H1 (cell line): ENCODE results near the gene MAP1B. TPM values are rescaled to one million over a fixed set of nuclear protein-coding genes. Genes with fewer than 3 reads are reported as not detected.

Experiments
- CTCF ChIA-PET: fragments of 300-600 bp; sonication (Branson Sonifier 250); formaldehyde crosslinking; loops from one replicate; lab custom pipeline; 2021; ENCODE audit not compliant: partially characterized antibody; lab: Charles Lee
- POLR2A ChIA-PET: fragments of 300-600 bp; sonication (Branson Sonifier 250); formaldehyde crosslinking; loops from one replicate; lab custom pipeline; 2021; ENCODE audit warnings: inconsistent platforms; ENCODE audit not compliant: partially characterized antibody; lab: Charles Lee
- DNase-seq, 2 experiments: peaks; one replicate each; pipeline versions ENCODE4 v3.0.0 to v3.0.0-alpha.2; 2010 to 2022; ENCODE audit warnings: low spot score in 2 of 2, low read depth in 1 of 2, mixed read lengths in 1 of 2
- FAIRE-seq: peaks from 2 replicates; lab custom pipeline; 2011; peaks lifted over from hg19 to GRCh38; lab: Jason Lieb, UNC
- H2AFZ ChIP-seq: 2 replicates; pipeline ENCODE4 v1.8.1; 2012; ENCODE audit warnings: low read length, inconsistent platforms
- H2AK5ac ChIP-seq: 2 replicates; pipeline ENCODE4 v1.6.1; 2013; ENCODE audit warnings: low read depth, low read length
- H2BK120ac ChIP-seq: replicated peaks from 2 replicates; pipeline ENCODE3; 2013; ENCODE audit warnings: low read depth, low read length, inconsistent platforms
- H2BK12ac ChIP-seq: 2 replicates; pipeline ENCODE4 v1.6.1; 2013; ENCODE audit warnings: low read depth, low read length
- H2BK15ac ChIP-seq: 2 replicates; pipeline ENCODE4 v1.6.1; 2013; ENCODE audit warnings: low read length
- H2BK20ac ChIP-seq: 2 replicates; pipeline ENCODE4 v1.6.1; 2013; ENCODE audit warnings: low read length
- H2BK5ac ChIP-seq: 2 replicates; pipeline ENCODE4 v1.6.1; 2013; ENCODE audit warnings: low read depth, low read length
- H3K14ac ChIP-seq: 2 replicates; pipeline ENCODE4 v1.6.1; 2013; ENCODE audit warnings: inconsistent platforms; ENCODE audit not compliant: insufficient read length
- H3K18ac ChIP-seq: 2 replicates; pipeline ENCODE4 v1.6.1; 2013; ENCODE audit warnings: low read length; ENCODE audit errors: extremely low read depth
- H3K23ac ChIP-seq: 2 replicates; pipeline ENCODE4 v1.6.1; 2013; ENCODE audit warnings: inconsistent platforms; ENCODE audit not compliant: insufficient read length
- H3K23me2 ChIP-seq: 2 replicates; pipeline ENCODE4 v1.6.1; 2013; ENCODE audit warnings: low read depth, low read length
- H3K27ac ChIP-seq: 2 replicates; pipeline ENCODE4 v1.6.1; 2011; ENCODE audit warnings: low read depth, low read length, inconsistent platforms
- H3K27me3 ChIP-seq, 4 experiments: replicated peaks in 1 of 4; 1 replicate in 1 of 4; 2 replicates in 3 of 4; pipeline versions ENCODE4 v1.6.1 to v1.8.1; 2011 to 2013; ENCODE audit warnings: low read length in 3 of 4, mild to moderate bottlenecking in 3 of 4, inconsistent platforms in 2 of 4, mixed read lengths in 2 of 4, moderate library complexity in 1 of 4; ENCODE audit not compliant: control insufficient read depth in 3 of 4, insufficient read depth in 3 of 4; ENCODE audit errors: extremely low read depth in 1 of 4
- H3K36me3 ChIP-seq, 4 experiments: 2 replicates each; pipeline versions ENCODE4 v1.6.1 to v1.8.1; 2011 to 2013; ENCODE audit warnings: mild to moderate bottlenecking in 4 of 4, low read length in 3 of 4, moderate library complexity in 2 of 4, control low read depth in 1 of 4, inconsistent platforms in 1 of 4; ENCODE audit not compliant: insufficient read depth in 4 of 4, control insufficient read depth in 2 of 4
- H3K4ac ChIP-seq: replicated peaks from 2 replicates; pipeline ENCODE3; 2013; ENCODE audit warnings: low read length, low read depth, mixed read lengths, inconsistent platforms; ENCODE audit not compliant: insufficient read length
- H3K4me1 ChIP-seq, 4 experiments: replicated peaks in 1 of 4; 1 replicate in 1 of 4; 2 replicates in 3 of 4; pipeline versions ENCODE4 v1.6.1 to v1.8.1; 2011 to 2013; ENCODE audit warnings: low read length in 3 of 4, inconsistent platforms in 2 of 4, mixed read lengths in 1 of 4; ENCODE audit not compliant: insufficient read depth in 4 of 4, control insufficient read depth in 3 of 4
- H3K4me2 ChIP-seq, 2 experiments: 2 replicates each; pipeline versions ENCODE4 v1.6.1 to v1.8.1; 2011 to 2013; ENCODE audit warnings: low read depth in 2 of 2, low read length in 2 of 2, control low read depth in 1 of 2, inconsistent platforms in 1 of 2, mild to moderate bottlenecking in 1 of 2; ENCODE audit not compliant: insufficient read depth in 1 of 2
- H3K4me3 ChIP-seq, 4 experiments: fragments of 200-600, 300-600 bp in 1 of 4; sonication (generic), shearing (Covaris generic), sonication (Bioruptor Twin) in 1 of 4; 2 replicates each; pipeline versions ENCODE4 v1.5.1 to v1.8.1; 2011 to 2016; ENCODE audit warnings: low read length in 4 of 4, low read depth in 3 of 4, control low read depth in 2 of 4, inconsistent platforms in 2 of 4, mild to moderate bottlenecking in 2 of 4, mixed read lengths in 1 of 4, moderate library complexity in 1 of 4; ENCODE audit not compliant: insufficient read depth in 2 of 4; ENCODE audit errors: extremely low read depth in 1 of 4
- H3K56ac ChIP-seq: replicated peaks from 2 replicates; pipeline ENCODE3; 2013; ENCODE audit warnings: low read depth, mild to moderate bottlenecking, mixed read lengths, low read length, inconsistent platforms; ENCODE audit not compliant: insufficient read length
- H3K79me1 ChIP-seq: 2 replicates; pipeline ENCODE4 v1.6.1; 2013; ENCODE audit warnings: low read depth, low read length, control low read depth
- H3K79me2 ChIP-seq, 2 experiments: 2 replicates each; pipeline versions ENCODE4 v1.6.1 to v1.8.1; 2012 to 2013; ENCODE audit warnings: low read length in 2 of 2, mild to moderate bottlenecking in 2 of 2, inconsistent platforms in 1 of 2; ENCODE audit not compliant: insufficient read depth in 2 of 2, control insufficient read depth in 1 of 2
- H3K9ac ChIP-seq, 4 experiments: replicated peaks in 1 of 4; 1 replicate in 1 of 4; 2 replicates in 3 of 4; pipeline versions ENCODE4 v1.6.1 to v1.8.1; 2011 to 2013; ENCODE audit warnings: low read depth in 3 of 4, low read length in 3 of 4, control low read depth in 2 of 4, mild to moderate bottlenecking in 2 of 4, moderate library complexity in 2 of 4, inconsistent platforms in 1 of 4; ENCODE audit errors: extremely low read depth in 1 of 4
- H3K9me3 ChIP-seq, 2 experiments: 2 replicates each; pipeline versions ENCODE4 v1.6.1 to v1.8.1; 2012 to 2013; ENCODE audit warnings: mild to moderate bottlenecking in 2 of 2, moderate library complexity in 2 of 2, control low read depth in 1 of 2, inconsistent platforms in 1 of 2, low read depth in 1 of 2, low read length in 1 of 2, mixed read lengths in 1 of 2; ENCODE audit not compliant: insufficient read depth in 2 of 2
- H4K20me1 ChIP-seq, 2 experiments: replicated peaks in 1 of 2; 2 replicates each; pipeline versions ENCODE3 to v1.8.1; 2011 to 2013; ENCODE audit warnings: inconsistent platforms in 2 of 2, low read length in 2 of 2, mild to moderate bottlenecking in 1 of 2; ENCODE audit not compliant: insufficient read depth in 2 of 2, control insufficient read depth in 1 of 2
- H4K5ac ChIP-seq: 2 replicates; pipeline ENCODE4 v1.6.1; 2013; ENCODE audit warnings: low read length, low read depth, mixed read lengths, inconsistent platforms; ENCODE audit not compliant: insufficient read length
- H4K8ac ChIP-seq: 2 replicates; pipeline ENCODE4 v1.8.0; 2013; ENCODE audit warnings: mild to moderate bottlenecking, moderate library complexity, low read length, inconsistent platforms; ENCODE audit not compliant: insufficient read depth; ENCODE audit errors: extremely low read depth
- H4K91ac ChIP-seq: replicated peaks from 2 replicates; pipeline ENCODE3; 2013; ENCODE audit warnings: low read length, mixed read lengths, inconsistent platforms; ENCODE audit not compliant: insufficient read length
- CEBPB ChIP-seq: IDR thresholded peaks from 2 replicates; pipeline ENCODE4 v1.6.1; 2012; ENCODE audit warnings: low read depth, low read length
- CHD2 ChIP-seq: IDR thresholded peaks from 2 replicates; pipeline ENCODE4 v1.6.1; 2012; ENCODE audit warnings: low read length, improper control_type of control experiment
- CREB1 ChIP-seq: IDR thresholded peaks from 2 replicates; pipeline ENCODE4 v1.6.1; 2012; ENCODE audit warnings: inconsistent platforms
- KDM4A ChIP-seq: IDR thresholded peaks from one replicate; pipeline ENCODE4 v1.7.1; 2012; ENCODE audit warnings: low read depth, mild to moderate bottlenecking, moderate library complexity, low read length, inconsistent platforms; ENCODE audit not compliant: severe bottlenecking
- MAFK ChIP-seq: IDR thresholded peaks from 2 replicates; pipeline ENCODE4 v1.6.1; 2012; ENCODE audit warnings: low read depth, mild to moderate bottlenecking, improper control_type of control experiment, low read length
- RBBP5 ChIP-seq: IDR thresholded peaks from 2 replicates; pipeline ENCODE4 v1.7.1; 2012; ENCODE audit warnings: low read depth, mild to moderate bottlenecking, inconsistent platforms, low read length, moderate library complexity, borderline replicate concordance
- TBP ChIP-seq: IDR thresholded peaks from 2 replicates; pipeline ENCODE4 v1.6.1; 2011; ENCODE audit warnings: low read depth, low read length, improper control_type of control experiment
- TCF12 ChIP-seq: IDR thresholded peaks from 2 replicates; pipeline ENCODE4 v1.6.1; 2011; ENCODE audit warnings: low read depth, mild to moderate bottlenecking, low read length
- WGBS, 2 experiments: shearing (Covaris generic) in 1 of 2; methylation state at CpG; one replicate each; pipeline versions ENCODE4 v1.1.6 to v1.1.7; 2013 to 2015; ENCODE audit warnings: low lambda C conversion rate in 2 of 2, mixed read lengths in 2 of 2, inconsistent platforms in 1 of 2, low coverage in 1 of 2, missing lambda C conversion rate in 1 of 2; ENCODE audit not compliant: insufficient replicate concordance in 2 of 2, insufficient coverage in 1 of 2, insufficient read length in 1 of 2; ENCODE audit errors: extremely low coverage in 1 of 2, missing lambda C conversion rate in 1 of 2; 5-methylcytosine and 5-hydroxymethylcytosine counted together
- polyA plus RNA-seq, 7 experiments: library from polyadenylated mRNA; depleted of rRNA in 3 of 7; stranded (reverse) in 5 of 7; unstranded in 2 of 7; fragments of >200 nt in 5 of 7; fragments of 200-250 nt in 2 of 7; gene quantifications; 1 replicate in 5 of 7; 2 replicates in 1 of 7; 4 replicates in 1 of 7; pipeline versions ENCODE4 v1.2.1 to v1.2.3, GENCODE V29; 2011 to 2013; ENCODE audit warnings: missing spikeins in 2 of 7, mixed read lengths in 2 of 7
- total RNA-seq: library from RNA; stranded (reverse); fragmentation: NEBNext Ultra II Directional; extraction: Animal tissue kit (Norgen Biotek cat#: 25700); gene quantifications from 2 replicates; pipeline ENCODE4 v1.2.1, GENCODE V29; 2021

The MAP1B gene
- total and polyA plus RNA-seq, 2 of the 8 experiments (the other 6 are each of a cell fraction or from before 2014, with no cell fraction given), result 24.5 to 120 TPM

- POLR2A ChIA-PET, result no interaction called here
- H3K4ac ChIP-seq, result no peak overlapping the region
Observed at GRCh38 chr5:72057816-72058215, 49.5 kb upstream of the MAP1B start.

More at GRCh38 chr5:72057816-72058215, 49.5 kb upstream of the MAP1B start:
- no peaks in the 10 kb centered on the region for H3K79me1 ChIP-seq
- no peak overlapping the region for H4K8ac ChIP-seq
- H4K20me1 ChIP-seq, result no peaks in the 10 kb centered on the region
- H2AK5ac ChIP-seq, result no peak overlapping the region
- no peak overlapping the region for H2BK5ac ChIP-seq
- no peak overlapping the region for H2BK20ac ChIP-seq
- no peaks in the 10 kb centered on the region; a peak in 1 of 7 replicates for H3K4me1 ChIP-seq
- H3K23me2 ChIP-seq, result no peaks in the 10 kb centered on the region
- no peak overlapping the region for H2BK120ac ChIP-seq
- H4K91ac ChIP-seq, result no peak overlapping the region
- H3K79me2 ChIP-seq, result no peaks in the 10 kb centered on the region
- no peak overlapping the region for H4K5ac ChIP-seq
- no peak overlapping the region for H3K14ac ChIP-seq
- 89% methylated on average over 2 of the region's 2 CpGs; no CpG with 5 or more reads in 1 of the 2 experiments for WGBS, 2 experiments
- FAIRE-seq (no peak), DNase-seq (no peak)
- no peak overlapping the region for H3K56ac ChIP-seq
- no peak overlapping the region for H3K4me3 ChIP-seq
- H2BK12ac ChIP-seq, result no peak overlapping the region
- CTCF ChIA-PET, result interaction anchor here (0.8 to 1.1 kb wide), 4 partner anchors 11 to 39 kb away, joined by 3 to 8 read pairs (median 3); no protein-coding TSS in a partner anchor
- H2AFZ ChIP-seq, result no peak overlapping the region
- H3K4me2 ChIP-seq, result no peak overlapping the region
- H2BK15ac ChIP-seq, result no peak overlapping the region
- H3K23ac ChIP-seq, result no peak overlapping the region
- H3K9me3 ChIP-seq, result no peaks in the 10 kb centered on the region
- peaks cover 0 to 2% (median 0%) of the 10 kb centered on the region in 4 experiments; a peak in 1 of 7 replicates for H3K27me3 ChIP-seq
- TF ChIP-seq KDM4A, result no peak
- TF ChIP-seq RBBP5, result no peak
- no peak for TF ChIP-seq CREB1
- TF ChIP-seq CEBPB, result no peak
- no peak for TF ChIP-seq TBP
- TF ChIP-seq TCF12, result no peak
- no peak for TF ChIP-seq MAFK
- TF ChIP-seq CHD2, result no peak
- no peak overlapping the region for H3K27ac ChIP-seq
- H3K18ac ChIP-seq, result no peak overlapping the region
- H3K9ac ChIP-seq, result no peak overlapping the region
- no peaks in the 10 kb centered on the region for H3K36me3 ChIP-seq
